ENCODE data around the gene MAPK10. TPM values are rescaled to one million over a fixed set of nuclear protein-coding genes. Genes with fewer than 3 reads are reported as not detected.

MAPK10 gene
- total RNA-seq, 1 donor from 2014 or later = 30.7 TPM

GRCh38 chr4:86250006-86250405 lies 109.8 kb downstream of the MAPK10 start:
- Histone ChIP-seq H3K9me3 (no peaks in the 10 kb centered on the region), H3K27ac (no peak overlapping the region), H3K27me3 (ENCODE audit: low read depth) (no peaks in the 10 kb centered on the region), H3K36me3 (no peaks in the 10 kb centered on the region), H3K4me3 (no peak overlapping the region), H3K4me1 (no peaks in the 10 kb centered on the region)
- DNase-seq (no peak), ATAC-seq (no peak)
- intact Hi-C loops (cut with DNase I) = no loop called here
- TF ChIP-seq CTCF (IDR thresholded peaks at IDR 0.05) = no peak

- H3K4me1 ChIP-seq = no peaks in the 10 kb centered on the region
- ATAC-seq (no peak), DNase-seq (no peak)
- no peaks in the 10 kb centered on the region for H3K27me3 ChIP-seq (ENCODE audit: low read depth)
- intact Hi-C loops (cut with DNase I) = no loop called here
- H3K36me3 ChIP-seq = no peaks in the 10 kb centered on the region
- TF ChIP-seq CTCF (IDR thresholded peaks at IDR 0.05) = no peak
- H3K4me3 ChIP-seq = no peak overlapping the region
- H3K27ac ChIP-seq = no peak overlapping the region
- no peaks in the 10 kb centered on the region for H3K9me3 ChIP-seq
Observed at GRCh38 chr4:86249074-86249473, 110.8 kb downstream of the MAPK10 start.

- intact Hi-C loops (cut with DNase I) = no loop called here
- DNase-seq (no peak), ATAC-seq (no peak)
- Histone ChIP-seq H3K4me3 (no peak overlapping the region), H3K9me3 (no peaks in the 10 kb centered on the region), H3K27me3 (ENCODE audit: low read depth) (no peaks in the 10 kb centered on the region), H3K4me1 (no peaks in the 10 kb centered on the region), H3K36me3 (no peaks in the 10 kb centered on the region), H3K27ac (no peak overlapping the region)
- TF ChIP-seq CTCF (IDR thresholded peaks at IDR 0.05) = no peak
Observed at GRCh38 chr4:86247906-86248305, 111.9 kb downstream of the MAPK10 start.

DNA sequence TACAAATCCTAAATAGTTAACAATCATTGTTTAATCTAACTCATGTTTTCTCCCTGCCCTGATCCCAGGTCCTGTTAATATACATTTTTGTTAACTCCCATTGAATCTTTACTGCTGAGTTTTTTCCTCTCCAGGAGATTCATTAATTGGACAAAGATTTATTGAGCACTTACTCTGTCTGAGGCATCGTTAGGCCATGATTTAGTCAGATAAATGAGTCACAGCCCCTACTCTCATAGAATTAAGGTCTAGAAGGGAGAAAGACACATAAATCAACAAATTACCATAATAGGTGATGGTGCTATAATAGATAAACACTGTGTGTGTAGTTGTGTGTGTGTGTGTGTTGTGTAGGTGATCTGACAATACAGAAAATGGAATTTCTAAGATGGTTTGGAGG lies 112.5 kb downstream of the MAPK10 start:
- Histone ChIP-seq H3K27me3 (ENCODE audit: low read depth) (no peaks in the 10 kb centered on the region), H3K4me1 (no peaks in the 10 kb centered on the region), H3K9me3 (no peaks in the 10 kb centered on the region), H3K36me3 (no peaks in the 10 kb centered on the region), H3K27ac (no peak overlapping the region), H3K4me3 (no peak overlapping the region)
- no peak for DNase-seq
- ATAC-seq = no peak
- TF ChIP-seq CTCF (IDR thresholded peaks at IDR 0.05) = no peak
- intact Hi-C loops (cut with DNase I) = no loop called here

DNA sequence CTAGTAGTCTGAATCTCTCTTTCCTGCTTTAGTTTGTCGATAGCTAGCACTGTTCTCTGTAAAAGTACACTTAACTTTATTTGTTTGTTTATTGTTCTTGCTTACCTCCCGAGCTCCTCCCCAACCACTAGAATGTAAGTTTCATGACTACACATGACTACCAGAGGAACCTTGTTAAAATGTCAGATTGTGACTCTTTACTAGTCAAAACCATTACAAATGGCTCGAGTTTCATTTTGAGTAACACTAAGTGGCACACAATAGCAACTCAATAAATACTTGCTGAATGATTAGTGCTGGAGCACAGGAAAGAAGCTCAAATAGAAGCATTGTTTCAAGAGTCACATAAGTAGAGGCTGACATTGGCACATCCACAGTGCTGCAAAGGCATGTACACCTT lies 116.1 kb downstream of the MAPK10 start:
- Histone ChIP-seq H3K4me1 (no peaks in the 10 kb centered on the region), H3K4me3 (no peak overlapping the region), H3K36me3 (no peaks in the 10 kb centered on the region), H3K27me3 (ENCODE audit: low read depth) (no peaks in the 10 kb centered on the region), H3K27ac (no peak overlapping the region), H3K9me3 (no peaks in the 10 kb centered on the region)
- DNase-seq = no peak
- TF ChIP-seq CTCF (IDR thresholded peaks at IDR 0.05) = no peak
- intact Hi-C loops (cut with DNase I) = no loop called here
- no peak for ATAC-seq

DNA sequence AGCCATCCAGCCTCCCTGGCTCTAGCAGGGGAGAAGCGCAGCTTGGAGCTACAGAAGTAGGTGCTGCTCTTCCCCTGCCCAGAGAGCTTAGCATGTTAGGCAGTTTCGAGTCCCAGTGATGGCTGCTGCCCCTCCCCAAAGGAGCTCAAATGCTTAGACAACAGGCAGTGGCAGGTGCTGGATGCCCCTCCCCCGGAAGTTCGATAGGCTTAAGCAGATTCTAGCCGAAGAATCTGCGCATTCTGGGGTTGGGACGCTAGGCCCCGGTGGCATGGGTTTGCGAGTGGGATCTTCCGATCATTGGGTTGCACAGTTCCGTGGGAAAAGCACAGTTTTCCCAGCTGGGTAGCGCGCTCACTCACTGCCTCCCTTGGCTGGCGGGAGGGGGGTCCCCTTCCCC lies 117.2 kb downstream of the MAPK10 start:
- ATAC-seq (no peak), DNase-seq (no peak)
- TF ChIP-seq CTCF (IDR thresholded peaks at IDR 0.05) = no peak
- intact Hi-C loops (cut with DNase I) = no loop called here
- Histone ChIP-seq H3K27ac (no peak overlapping the region), H3K27me3 (ENCODE audit: low read depth) (no peaks in the 10 kb centered on the region), H3K9me3 (no peaks in the 10 kb centered on the region), H3K4me3 (no peak overlapping the region), H3K4me1 (no peaks in the 10 kb centered on the region), H3K36me3 (no peaks in the 10 kb centered on the region)
